GM08714 (cell line): ENCODE data around the gene SPATA45.
"Not testable (repeated sequence)": the region's sequence is repeated elsewhere in the genome, so short reads cannot be mapped to it uniquely, and the experiment has no call there.

ENCODE experiments used
- H3K4me3 ChIP-seq: fragments of 200-500 bp; sonication (Bioruptor generic); 2 replicates; pipeline ENCODE4 v1.5.1; 2014; ENCODE audit warnings: mild to moderate bottlenecking, low read length, inconsistent platforms
- ZNF274 ChIP-seq: IDR thresholded peaks from 2 replicates; pipeline ENCODE4 v1.6.1; 2012; ENCODE audit warnings: mild to moderate bottlenecking, low read depth, low read length

SPATA45 gene

GRCh38 chr1:212856755-212857154, 9.3 kb upstream of the SPATA45 start:
- H3K4me3 ChIP-seq, result peak overlapping the region; percentile 94; the same call in 1 of the 2 replicates
- TF ChIP-seq ZNF274, result no peak

- no peak for TF ChIP-seq ZNF274
- H3K4me3 ChIP-seq, result no peak overlapping the region
These were observed 6.2 kb upstream of the SPATA45 start for GRCh38 chr1:212853658-212854057.

- H3K4me3 ChIP-seq, result no peak overlapping the region
- TF ChIP-seq ZNF274, result no peak
These were observed 4.7 kb upstream of the SPATA45 start for GRCh38 chr1:212852105-212852688.

GRCh38 chr1:212844521-212844920, 2.9 kb downstream of the SPATA45 start:
- H3K4me3 ChIP-seq, result not testable (repeated sequence)

GRCh38 chr1:212838145-212838544, 9.3 kb downstream of the SPATA45 start:
- no peak overlapping the region for H3K4me3 ChIP-seq
- TF ChIP-seq ZNF274, result no peak

- H3K4me3 ChIP-seq, result not testable (repeated sequence)
These were observed 13.9 kb downstream of the SPATA45 start for GRCh38 chr1:212833211-212834207.

GRCh38 chr1:212828395-212828794, 19.1 kb downstream of the SPATA45 start:
- H3K4me3 ChIP-seq, result no peak overlapping the region
- no peak for TF ChIP-seq ZNF274

GRCh38 chr1:212827831-212828278, 19.6 kb downstream of the SPATA45 start:
- no peak overlapping the region for H3K4me3 ChIP-seq
- TF ChIP-seq ZNF274, result no peak

- no peak for TF ChIP-seq ZNF274
- H3K4me3 ChIP-seq, result no peak overlapping the region
These were observed 20.2 kb downstream of the SPATA45 start for GRCh38 chr1:212827171-212827776.

- TF ChIP-seq ZNF274, result no peak
These were observed 21.5 kb downstream of the SPATA45 start for GRCh38 chr1:212825798-212826452.

GRCh38 chr1:212824201-212824600, 23.2 kb downstream of the SPATA45 start:
- no peak overlapping the region for H3K4me3 ChIP-seq
- no peak for TF ChIP-seq ZNF274

More at GRCh38 chr1:212825798-212826452, 21.5 kb downstream of the SPATA45 start:
- no peak overlapping the region for H3K4me3 ChIP-seq

GRCh38 chr1:212822956-212823355, 24.5 kb downstream of the SPATA45 start:
- H3K4me3 ChIP-seq, result no peak overlapping the region
- TF ChIP-seq ZNF274, result no peak

- H3K4me3 ChIP-seq, result no peak overlapping the region
- no peak for TF ChIP-seq ZNF274
These were observed 26.5 kb downstream of the SPATA45 start for GRCh38 chr1:212820969-212821368.

GRCh38 chr1:212819726-212820125, 27.7 kb downstream of the SPATA45 start:
- no peak overlapping the region for H3K4me3 ChIP-seq
- no peak for TF ChIP-seq ZNF274
